ENCODE results near the gene AKIP1.
"Not testable (repeated sequence)": the region's sequence is repeated elsewhere in the genome, so short reads cannot be mapped to it uniquely, and the experiment has no call there.

Gene AKIP1

GRCh38 chr11:8930456-8931175 lies 19.6 kb downstream of the AKIP1 start:
- no peak overlapping the region for H3K4me3 ChIP-seq (ENCODE audit: low read length)
- no peak for TF ChIP-seq ZNF274 (IDR thresholded peaks at IDR 0.05; ENCODE audit: low read depth, low read length)

GRCh38 chr11:8932564-8933180 lies 21.7 kb downstream of the AKIP1 start, which contains the start of gene C11orf16:
TSS of gene C11orf16 (minus strand) at chr11:8932947. CDS start at chr11:8932308, 639 bp downstream.
- H3K4me3 ChIP-seq (ENCODE audit: low read length) = no peak within 1 kb of the TSS
- TF ChIP-seq ZNF274 (IDR thresholded peaks at IDR 0.05; ENCODE audit: low read depth, low read length) = no peak

GRCh38 chr11:8933931-8934330 lies 22.9 kb downstream of the AKIP1 start:
- no peak overlapping the region for H3K4me3 ChIP-seq (ENCODE audit: low read length)
- no peak for TF ChIP-seq ZNF274 (IDR thresholded peaks at IDR 0.05; ENCODE audit: low read depth, low read length)

GRCh38 chr11:8934742-8935488 lies 23.9 kb downstream of the AKIP1 start:
- H3K4me3 ChIP-seq (ENCODE audit: low read length) = no peak overlapping the region

GRCh38 chr11:8935789-8936188 lies 24.8 kb downstream of the AKIP1 start:
- H3K4me3 ChIP-seq (ENCODE audit: low read length) = not testable (repeated sequence)

More at GRCh38 chr11:8934742-8935488, 23.9 kb downstream of the AKIP1 start:
- TF ChIP-seq ZNF274 (IDR thresholded peaks at IDR 0.05; ENCODE audit: low read depth, low read length) = no peak

- H3K4me3 ChIP-seq (ENCODE audit: low read length) = no peak overlapping the region
- TF ChIP-seq ZNF274 (IDR thresholded peaks at IDR 0.05; ENCODE audit: low read depth, low read length) = no peak
These were observed 26.2 kb downstream of the AKIP1 start for GRCh38 chr11:8937159-8937558.

GRCh38 chr11:8937659-8938058 lies 26.7 kb downstream of the AKIP1 start:
- TF ChIP-seq ZNF274 (IDR thresholded peaks at IDR 0.05; ENCODE audit: low read depth, low read length) = no peak
- no peak overlapping the region for H3K4me3 ChIP-seq (ENCODE audit: low read length)

GRCh38 chr11:8941341-8942103 lies 30.5 kb downstream of the AKIP1 start:
- TF ChIP-seq ZNF274 (IDR thresholded peaks at IDR 0.05; ENCODE audit: low read depth, low read length) = no peak
- no peak overlapping the region for H3K4me3 ChIP-seq (ENCODE audit: low read length)

GRCh38 chr11:8942518-8943066 lies 31.6 kb downstream of the AKIP1 start, which contains the start of gene ASCL3:
TSS of gene ASCL3 (minus strand) at chr11:8943016. CDS start at chr11:8938161, 4,855 bp downstream.
- H3K4me3 ChIP-seq (ENCODE audit: low read length) = no peak within 1 kb of the TSS
- TF ChIP-seq ZNF274 (IDR thresholded peaks at IDR 0.05; ENCODE audit: low read depth, low read length) = no peak

- no peak overlapping the region for H3K4me3 ChIP-seq (ENCODE audit: low read length)
- no peak for TF ChIP-seq ZNF274 (IDR thresholded peaks at IDR 0.05; ENCODE audit: low read depth, low read length)
These were observed 36.4 kb downstream of the AKIP1 start for GRCh38 chr11:8947230-8947943.

GRCh38 chr11:8948886-8949285 lies 37.9 kb downstream of the AKIP1 start:
- TF ChIP-seq ZNF274 (IDR thresholded peaks at IDR 0.05; ENCODE audit: low read depth, low read length) = no peak
- no peak overlapping the region for H3K4me3 ChIP-seq (ENCODE audit: low read length)

GRCh38 chr11:8956860-8957259 lies 45.9 kb downstream of the AKIP1 start:
- no peak overlapping the region for H3K4me3 ChIP-seq (ENCODE audit: low read length)
- no peak for TF ChIP-seq ZNF274 (IDR thresholded peaks at IDR 0.05; ENCODE audit: low read depth, low read length)

GRCh38 chr11:8959546-8960166 lies 48.7 kb downstream of the AKIP1 start:
- TF ChIP-seq ZNF274 (IDR thresholded peaks at IDR 0.05; ENCODE audit: low read depth, low read length) = no peak
- H3K4me3 ChIP-seq (ENCODE audit: low read length) = no peak overlapping the region
